NOMO-1 treated with dmso at 0.1 percent for 144 hours (cell line): ENCODE data around the gene SIGLEC15.

ENCODE experiments used
- DNase-seq: peaks from one replicate; lab custom pipeline; 2025; ENCODE audit not compliant: unreplicated experiment; lab: John Stamatoyannopoulos, UW

The SIGLEC15 gene

DNA sequence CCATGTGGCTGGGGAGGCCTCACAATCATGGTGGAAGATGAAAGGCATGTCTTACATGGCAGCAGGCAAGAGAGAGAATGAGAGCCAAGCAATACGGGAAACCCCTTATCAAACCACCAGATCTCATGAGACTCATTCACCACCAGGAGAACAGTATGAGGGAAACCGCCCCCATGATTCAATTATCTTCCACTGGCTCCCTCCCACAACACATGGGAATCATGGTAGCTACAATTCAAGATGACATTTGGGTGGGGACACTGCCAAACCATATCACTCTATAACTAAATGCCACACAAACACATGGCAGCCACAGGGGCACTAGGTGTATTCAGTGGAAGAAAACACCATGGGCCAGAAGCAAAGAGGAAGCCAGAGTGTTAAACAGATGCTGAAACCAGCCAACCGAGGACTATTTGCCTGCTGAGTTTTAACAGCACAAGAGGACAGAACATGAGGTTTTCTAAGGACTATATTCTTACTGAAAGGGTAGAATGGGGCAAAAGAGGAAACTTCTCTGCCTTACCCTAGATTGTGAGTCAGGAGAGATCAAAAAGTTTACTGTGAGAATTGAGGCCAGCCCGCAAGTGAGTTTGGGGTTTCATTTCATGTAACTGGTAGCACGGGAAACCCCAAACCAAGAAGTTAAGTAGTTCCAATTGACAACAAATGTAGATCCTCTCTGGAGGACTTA is 49.2 kb downstream of the SIGLEC15 start:
- no peak for DNase-seq

- no peak for DNase-seq
Observed at GRCh38 chr18:45876161-45876560, 50.7 kb downstream of the SIGLEC15 start.

DNA sequence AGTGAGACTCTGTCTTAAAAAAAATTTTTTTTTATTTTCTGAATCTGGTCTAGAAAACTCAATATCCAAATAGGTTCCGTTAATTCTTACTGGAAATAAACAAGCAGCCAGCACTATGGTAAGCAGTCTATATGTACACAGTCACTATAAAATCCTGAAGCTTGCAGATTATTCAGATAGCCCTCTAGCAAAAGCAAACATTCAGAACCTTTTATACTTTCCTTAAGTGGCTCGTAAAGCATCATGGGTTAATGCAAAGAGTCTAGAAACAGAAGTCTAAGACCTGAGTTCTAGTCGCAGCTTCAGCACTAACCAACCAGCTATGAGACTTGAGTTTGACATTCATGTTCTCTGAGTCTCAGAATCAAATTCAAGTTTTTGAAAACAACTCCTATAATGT is 51.9 kb downstream of the SIGLEC15 start:
- DNase-seq, result no peak

DNA sequence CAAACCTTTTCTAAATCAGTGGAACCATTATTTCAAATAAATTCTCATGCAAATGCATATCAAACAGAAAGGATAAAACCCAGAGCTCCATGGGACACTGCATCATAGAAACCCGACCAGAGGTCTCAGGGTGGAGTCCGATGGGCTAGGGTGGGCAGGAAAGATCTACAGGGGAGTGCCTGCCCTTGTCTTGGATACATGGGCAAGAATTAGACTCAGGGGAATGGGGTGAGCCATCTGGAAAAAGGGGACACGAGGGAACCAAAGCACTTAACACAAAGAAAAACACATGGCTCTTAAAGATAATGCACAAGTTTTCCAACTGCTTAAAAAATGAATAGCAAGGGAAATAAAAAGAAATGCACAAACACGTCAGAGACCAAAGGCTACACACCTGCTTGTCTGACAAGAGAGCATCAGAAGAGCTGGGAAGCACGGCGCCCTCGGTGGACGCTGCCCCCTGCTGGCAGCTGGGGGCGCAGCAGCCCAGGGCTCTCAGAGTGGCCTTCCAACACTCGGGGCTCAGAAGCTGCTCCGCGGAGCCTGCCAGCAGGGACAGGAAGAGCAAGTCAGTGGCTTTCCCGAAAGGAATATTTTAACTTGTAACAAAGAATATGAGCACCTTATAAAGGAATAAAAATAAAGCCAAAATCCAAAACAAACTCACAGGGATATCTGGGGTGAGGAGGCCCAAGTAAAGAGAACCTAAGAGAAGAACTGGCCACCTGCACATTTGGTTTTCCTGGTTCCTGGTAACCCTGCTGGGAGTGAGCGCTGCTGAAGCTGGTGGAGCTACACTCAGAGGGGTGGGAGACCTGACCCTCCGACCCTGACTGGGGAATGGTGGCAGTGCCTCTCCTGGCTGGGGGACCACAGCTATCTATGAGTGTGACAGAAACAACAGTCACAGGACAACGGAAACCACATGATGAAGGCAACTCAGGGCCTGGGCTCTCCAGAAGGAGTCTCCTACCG is 54.5 kb downstream of the SIGLEC15 start:
- DNase-seq, result peak; percentile 3

GRCh38 chr18:45880876-45881558 is 55.5 kb downstream of the SIGLEC15 start:
- DNase-seq, result no peak

DNA sequence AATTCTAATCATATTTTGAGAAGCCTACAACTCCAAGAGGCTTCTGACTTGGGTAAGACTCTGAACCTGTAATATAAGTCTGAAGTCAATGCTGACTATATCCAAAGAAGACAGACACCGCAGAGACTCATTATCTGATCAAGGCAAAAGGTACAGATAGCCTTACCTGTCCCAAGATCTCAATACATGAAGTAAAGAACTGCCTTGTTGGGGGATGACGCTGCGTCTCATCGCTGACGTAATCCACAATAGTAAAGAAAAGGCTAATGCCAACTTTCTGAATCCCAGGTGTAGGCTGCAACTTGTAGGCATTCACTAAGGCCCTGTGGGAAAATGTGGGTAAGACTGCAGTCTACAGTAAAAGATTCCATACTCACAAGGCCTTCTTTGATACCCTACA is 62.1 kb downstream of the SIGLEC15 start:
- DNase-seq, result no peak

- DNase-seq, result no peak
Observed at GRCh38 chr18:45889419-45890064, 64.1 kb downstream of the SIGLEC15 start.

GRCh38 chr18:45890606-45891005 is 65.1 kb downstream of the SIGLEC15 start:
- DNase-seq, result peak; percentile 72

GRCh38 chr18:45891806-45892205 is 66.3 kb downstream of the SIGLEC15 start:
- no peak for DNase-seq
